ENCODE data around the gene ADGRL3.
A peak's percentile ranks its signal among the peaks of the same experiment; 100 is the strongest.
"Not testable (repeated sequence)": the region's sequence is repeated elsewhere in the genome, so short reads cannot be mapped to it uniquely, and the experiment has no call there.

Gene ADGRL3

DNA sequence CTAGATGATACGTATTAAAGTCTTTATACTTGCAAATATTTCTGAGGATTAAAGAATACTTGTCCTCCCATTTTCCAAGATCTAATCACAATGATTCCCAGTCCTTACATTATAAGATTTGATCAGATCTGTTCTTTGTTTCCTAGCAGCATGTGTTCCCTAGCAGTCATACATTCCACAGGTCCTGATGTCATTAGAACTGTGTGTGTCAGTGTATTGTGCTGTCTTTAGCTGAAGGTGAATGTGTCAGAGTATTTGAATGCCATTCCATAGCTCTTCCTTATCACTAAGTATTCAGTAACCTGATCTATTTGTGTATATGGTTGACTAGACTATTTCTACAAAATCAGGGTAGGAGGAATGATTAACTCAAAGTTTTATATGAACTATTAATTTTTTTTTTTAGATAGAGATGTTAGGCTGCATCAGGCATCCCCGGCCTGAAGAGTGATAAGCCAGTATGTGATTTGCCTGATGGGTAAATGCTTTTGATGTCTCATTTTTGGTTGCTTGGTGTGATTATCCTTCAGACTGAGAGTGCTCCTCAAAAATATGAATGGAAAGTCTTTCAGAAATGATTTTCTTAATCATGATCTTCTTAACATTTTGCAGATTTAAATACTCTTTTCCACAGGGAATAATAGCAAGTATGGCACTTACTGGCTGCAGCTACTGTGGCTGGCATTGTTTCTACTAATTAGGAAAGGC lies 4.4 kb downstream of the ADGRL3 start:
- peak; percentile 49 for DNase-seq (ENCODE audit: low read depth, low spot score)
- H3K27ac ChIP-seq, result no peak overlapping the region

DNA sequence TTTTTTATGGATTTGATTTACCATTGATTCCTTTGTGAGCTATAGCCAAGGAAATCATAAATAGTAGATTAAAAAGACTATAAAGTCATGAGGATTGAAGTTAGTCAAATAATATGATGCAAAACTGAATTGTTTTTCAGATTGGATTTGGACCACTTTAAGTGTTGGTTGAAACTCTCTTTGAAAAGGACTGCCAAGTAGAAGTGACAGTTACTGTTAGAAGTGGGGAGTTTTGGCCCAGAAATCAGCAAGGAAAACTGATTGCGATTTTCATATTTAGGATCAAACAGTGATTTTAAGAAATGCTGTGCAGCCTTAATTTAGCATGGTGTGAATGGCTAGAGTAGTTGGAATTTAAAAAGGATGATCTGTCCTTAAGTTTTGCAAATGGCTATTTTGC lies 4.9 kb downstream of the ADGRL3 start:
- H3K27ac ChIP-seq, result no peak overlapping the region
- no peak for DNase-seq (ENCODE audit: low read depth, low spot score)

DNA sequence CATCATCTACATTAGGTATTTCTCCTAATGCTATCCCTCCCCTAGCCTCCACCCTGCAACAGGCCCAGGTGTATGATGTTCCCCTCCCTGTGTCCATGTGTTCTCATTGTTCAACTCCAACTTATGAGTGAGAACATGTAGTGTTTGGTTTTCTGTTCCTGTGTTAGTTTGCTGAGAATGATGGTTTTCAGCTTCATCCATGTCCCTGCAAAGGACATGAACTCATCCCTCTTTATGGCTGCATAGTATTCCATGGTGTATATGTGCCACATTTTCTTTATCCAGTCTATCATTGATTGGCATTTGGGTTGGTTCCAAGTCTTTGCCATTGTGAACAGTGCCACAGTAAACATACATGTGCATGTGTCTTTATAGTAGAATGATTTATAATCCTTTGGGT lies 7.0 kb downstream of the ADGRL3 start:
- H3K27ac ChIP-seq; DNase-seq (ENCODE audit: low read depth, low spot score): not testable (repeated sequence)

DNA sequence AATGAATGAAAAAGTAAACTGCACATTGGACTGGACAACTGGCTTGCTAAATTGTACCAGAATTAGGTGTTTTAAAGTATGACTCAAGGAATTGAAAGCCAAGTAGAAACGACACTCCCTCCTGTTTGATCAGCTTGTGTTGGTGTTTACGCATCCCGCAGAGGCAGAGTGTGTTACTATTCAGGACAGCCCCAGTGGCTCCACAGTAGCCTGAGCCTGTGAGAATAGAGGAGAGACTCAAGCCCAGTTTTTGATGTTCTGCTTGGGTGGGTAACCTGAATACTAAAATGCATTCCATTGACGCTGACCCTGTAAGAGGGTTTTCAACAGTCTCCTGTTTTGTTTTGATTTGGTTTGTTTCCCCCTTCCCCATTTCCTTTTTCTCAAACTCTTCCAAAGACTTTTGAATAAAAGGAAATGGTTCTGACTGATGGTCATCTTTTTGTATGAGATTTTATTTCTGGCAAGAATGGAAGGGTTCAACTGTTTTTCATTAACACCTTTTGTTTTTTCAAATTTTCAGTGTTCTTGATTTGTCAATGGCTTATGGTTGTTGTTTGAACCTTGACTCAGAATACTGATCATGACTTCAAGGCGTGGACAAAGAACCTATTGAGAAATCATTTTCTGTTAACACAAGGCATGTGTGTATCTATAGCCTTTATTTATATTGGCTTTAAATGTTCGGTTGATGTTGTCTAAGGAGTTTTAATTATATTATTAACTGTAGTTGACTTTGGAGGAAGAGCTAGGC lies 10.2 kb downstream of the ADGRL3 start:
- DNase-seq (ENCODE audit: low read depth, low spot score), result no peak
- no peak overlapping the region for H3K27ac ChIP-seq

DNA sequence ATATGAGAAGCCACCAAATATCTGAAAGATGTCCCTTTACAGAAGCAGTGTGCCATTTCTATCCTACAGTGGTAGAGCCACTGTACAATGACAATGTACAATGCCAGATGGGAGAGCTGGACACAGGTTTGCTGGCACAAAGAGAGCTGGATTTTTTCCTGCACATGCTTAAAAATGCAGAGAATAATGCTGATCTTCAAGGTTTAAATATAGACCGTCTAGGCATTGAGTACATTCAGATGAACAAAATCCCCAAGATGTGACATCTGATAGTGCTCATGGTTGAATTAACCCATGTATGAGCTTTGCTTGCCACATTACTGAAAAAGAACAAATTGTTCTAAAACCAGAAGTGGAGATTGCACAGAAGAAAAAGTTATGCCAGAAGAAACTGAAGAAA lies 11.7 kb downstream of the ADGRL3 start:
- H3K27ac ChIP-seq, result no peak overlapping the region
- no peak for DNase-seq (ENCODE audit: low read depth, low spot score)

DNA sequence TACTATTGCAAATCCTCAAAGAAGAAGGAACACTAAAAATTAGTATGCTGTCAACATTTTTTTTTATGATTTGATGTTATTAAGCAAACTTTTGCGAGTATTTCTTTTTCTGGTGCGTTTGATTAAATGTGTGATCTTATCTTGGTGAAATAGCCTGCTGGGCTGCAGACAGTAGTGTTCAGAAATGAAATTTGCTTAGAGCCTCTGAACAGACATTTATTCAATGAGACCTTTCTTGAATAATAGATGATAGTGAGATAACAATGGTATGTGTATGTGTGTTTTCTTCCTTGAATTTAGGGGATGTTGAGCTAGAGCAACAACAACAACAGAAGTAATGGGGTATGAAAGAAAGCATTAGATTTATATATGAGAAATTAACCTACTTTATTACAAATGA lies 12.7 kb downstream of the ADGRL3 start:
- no peak for DNase-seq (ENCODE audit: low read depth, low spot score)
- H3K27ac ChIP-seq, result no peak overlapping the region

DNA sequence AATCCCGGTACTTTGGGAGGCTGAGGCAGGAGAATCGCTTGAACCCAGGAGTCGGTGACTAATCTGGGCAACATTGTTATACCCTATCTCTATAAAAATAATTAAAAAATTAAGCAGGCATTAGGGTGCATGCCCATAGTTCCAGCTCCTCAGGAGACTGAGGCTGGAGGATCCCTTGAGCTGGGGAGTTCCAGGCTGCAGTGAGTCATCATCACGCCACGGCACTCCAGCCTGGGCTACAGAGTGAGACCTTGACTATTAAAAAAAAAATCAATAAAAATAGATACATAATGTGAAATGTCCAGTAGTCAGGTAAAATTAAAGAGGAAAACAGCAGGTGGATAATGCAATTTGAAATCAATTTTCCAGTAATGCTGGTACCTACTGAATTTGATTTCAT lies 14.6 kb downstream of the ADGRL3 start:
- no peak for DNase-seq (ENCODE audit: low read depth, low spot score)
- H3K27ac ChIP-seq, result no peak overlapping the region

DNA sequence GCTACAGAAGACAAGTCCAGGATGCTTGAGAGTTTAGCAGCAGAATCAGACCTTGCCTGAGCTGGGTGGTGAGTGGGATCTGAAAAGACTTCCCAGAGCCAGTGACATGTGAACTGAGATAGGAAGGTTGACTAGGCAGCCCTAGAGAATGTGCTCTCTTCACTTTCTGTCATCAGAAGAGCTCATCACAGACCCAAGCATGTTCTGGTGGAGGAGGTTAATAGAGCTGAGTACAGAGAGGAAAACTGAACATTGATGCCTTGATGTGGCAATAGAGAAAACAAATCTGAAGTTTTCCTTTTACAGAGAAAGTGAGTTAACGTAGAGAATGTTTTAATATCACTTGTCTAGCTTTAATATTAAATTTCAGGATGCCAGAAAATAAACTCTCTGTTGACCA lies 17.1 kb downstream of the ADGRL3 start:
- no peak overlapping the region for H3K27ac ChIP-seq
- no peak for DNase-seq (ENCODE audit: low read depth, low spot score)

DNA sequence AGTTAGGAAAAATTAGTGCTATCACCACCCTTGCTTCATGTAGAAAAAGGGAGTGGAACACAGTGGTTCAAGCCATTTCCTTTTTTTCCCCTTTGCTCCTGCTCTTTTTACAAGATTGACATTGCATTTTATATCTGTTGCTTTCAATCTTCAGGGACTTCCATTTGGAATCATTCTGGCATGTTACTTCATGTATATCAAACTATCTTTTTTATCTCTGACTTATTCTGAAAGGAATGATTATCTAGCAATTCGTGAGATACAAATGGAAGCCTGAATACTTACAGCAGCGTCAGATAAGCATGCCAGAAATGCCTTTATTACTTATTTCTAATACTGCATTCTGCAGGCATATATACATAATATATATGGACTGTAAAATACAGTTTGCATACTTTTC lies 20.4 kb downstream of the ADGRL3 start:
- no peak for DNase-seq (ENCODE audit: low read depth, low spot score)

DNA sequence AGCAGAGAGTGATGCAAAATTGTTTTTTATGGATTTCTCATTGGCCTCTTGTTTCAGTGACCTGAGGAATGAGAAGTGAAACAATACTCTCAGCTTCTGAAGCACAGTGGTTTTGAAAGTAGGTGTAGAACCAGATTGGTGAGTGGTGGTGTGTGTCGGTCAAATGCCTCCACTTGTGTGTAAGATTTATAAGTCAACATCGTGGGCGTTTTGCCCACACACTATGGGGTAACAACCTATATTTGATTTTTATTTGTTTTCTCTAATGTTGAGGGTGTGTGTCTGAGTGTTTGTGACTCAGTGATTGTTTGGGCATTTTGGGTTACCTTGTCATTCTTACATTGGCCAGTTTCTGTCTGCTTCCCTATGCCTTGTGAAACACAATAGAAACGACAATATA lies 23.3 kb downstream of the ADGRL3 start:
- H3K27ac ChIP-seq, result no peak overlapping the region
- peak; percentile 24 for DNase-seq (ENCODE audit: low read depth, low spot score)

More for the DNA sequence above, 20.4 kb downstream of the ADGRL3 start:
- no peak overlapping the region for H3K27ac ChIP-seq

DNA sequence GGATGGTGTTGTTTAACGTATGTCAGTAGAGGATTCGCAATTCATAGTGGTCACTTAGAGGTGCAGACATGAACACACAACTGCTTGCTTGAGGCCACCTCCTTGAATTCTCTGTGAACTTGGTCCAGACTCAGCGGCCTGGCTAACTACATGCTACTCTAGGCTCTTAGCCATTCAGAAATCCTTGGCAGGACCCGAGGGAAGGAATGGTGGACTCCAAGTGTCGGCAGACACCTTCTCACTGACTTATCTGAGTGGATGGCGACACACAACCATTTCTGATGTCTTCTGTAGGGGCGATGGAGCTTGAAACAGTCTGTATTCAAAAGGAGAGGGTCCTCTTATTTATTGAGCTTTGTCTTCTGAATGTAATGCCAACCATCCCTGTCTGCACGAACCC lies 24.4 kb downstream of the ADGRL3 start:
- no peak for DNase-seq (ENCODE audit: low read depth, low spot score)
- H3K27ac ChIP-seq, result no peak overlapping the region

DNA sequence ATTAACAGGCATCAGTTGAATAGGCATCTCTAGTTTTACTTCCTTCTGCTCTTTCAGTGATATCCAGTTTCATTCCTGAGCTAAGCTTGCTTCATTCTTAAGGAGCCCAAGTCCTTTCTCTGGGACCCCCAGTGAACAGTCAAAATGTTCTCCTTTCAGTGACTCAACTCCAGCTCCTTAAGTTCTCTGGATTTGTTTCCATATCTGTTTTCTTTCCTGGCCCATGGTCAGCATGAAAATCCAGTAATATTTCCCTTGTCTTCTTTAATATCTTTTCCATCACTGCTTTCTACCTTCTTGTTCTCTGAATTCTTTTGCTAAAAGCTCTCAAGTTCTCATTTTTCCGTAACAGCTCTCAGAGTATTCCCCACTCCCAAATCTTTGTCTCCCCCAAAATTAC lies 25.5 kb downstream of the ADGRL3 start:
- H3K27ac ChIP-seq, result no peak overlapping the region
- DNase-seq (ENCODE audit: low read depth, low spot score), result no peak

DNA sequence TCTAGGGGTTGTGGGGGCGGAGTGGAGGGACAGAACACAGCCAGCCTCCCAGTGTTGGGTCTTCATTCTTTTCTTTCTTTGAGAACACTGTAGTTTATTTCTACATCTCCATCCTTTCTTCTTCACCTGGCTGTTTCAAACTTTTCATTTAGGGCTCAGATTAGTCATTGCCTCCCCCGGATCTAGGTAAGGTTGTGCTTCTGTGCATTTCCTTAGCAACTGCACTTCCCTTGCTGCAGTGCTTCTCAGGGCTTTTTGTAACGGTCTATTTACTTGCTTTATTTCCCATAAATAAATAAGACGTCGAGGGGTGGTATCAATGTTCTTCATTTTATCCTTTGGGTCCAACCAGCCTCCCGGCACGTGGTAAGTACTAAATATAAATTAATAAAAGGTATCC lies 31.3 kb downstream of the ADGRL3 start:
- H3K27ac ChIP-seq, result no peak overlapping the region
- no peak for DNase-seq (ENCODE audit: low read depth, low spot score)

DNA sequence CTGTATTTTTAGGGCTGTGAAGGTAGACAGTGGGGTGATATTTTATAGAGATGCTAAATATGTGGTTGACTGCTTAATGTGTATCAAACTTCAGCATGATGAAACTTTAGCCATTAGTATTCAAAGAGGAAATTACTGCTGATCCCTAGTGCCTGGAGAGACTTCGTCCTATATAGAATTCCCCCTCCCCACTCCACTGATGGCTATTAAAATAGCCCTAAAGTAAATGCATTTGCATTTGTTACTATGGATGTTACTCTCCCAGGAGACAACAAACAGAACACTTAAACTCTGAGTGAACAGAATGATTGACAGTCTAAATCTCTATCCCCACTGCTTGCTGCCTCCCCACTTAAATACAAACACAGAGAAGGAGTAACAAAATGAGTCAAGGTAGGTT lies 39.1 kb downstream of the ADGRL3 start:
- no peak for DNase-seq (ENCODE audit: low read depth, low spot score)
- no peak overlapping the region for H3K27ac ChIP-seq

DNA sequence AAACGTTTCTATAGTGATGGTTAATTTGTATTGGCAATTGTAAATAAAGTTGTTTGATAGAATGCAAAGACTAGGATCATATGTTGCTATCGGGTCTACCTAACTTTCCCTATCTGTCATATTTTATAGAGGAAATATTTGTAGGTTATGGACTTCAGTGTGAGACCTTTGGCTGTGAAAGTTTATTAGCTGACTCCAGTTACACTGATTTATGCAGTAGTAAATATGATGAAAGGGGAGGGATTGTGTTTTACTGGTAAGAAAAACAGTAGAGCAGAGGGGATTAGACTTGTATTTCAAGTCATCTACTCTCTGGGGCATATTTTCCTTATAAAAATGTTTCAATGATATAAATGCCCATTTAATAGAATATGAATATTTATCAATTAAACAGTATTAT lies 43.8 kb downstream of the ADGRL3 start:
- DNase-seq (ENCODE audit: low read depth, low spot score), result no peak
- no peak overlapping the region for H3K27ac ChIP-seq

DNA sequence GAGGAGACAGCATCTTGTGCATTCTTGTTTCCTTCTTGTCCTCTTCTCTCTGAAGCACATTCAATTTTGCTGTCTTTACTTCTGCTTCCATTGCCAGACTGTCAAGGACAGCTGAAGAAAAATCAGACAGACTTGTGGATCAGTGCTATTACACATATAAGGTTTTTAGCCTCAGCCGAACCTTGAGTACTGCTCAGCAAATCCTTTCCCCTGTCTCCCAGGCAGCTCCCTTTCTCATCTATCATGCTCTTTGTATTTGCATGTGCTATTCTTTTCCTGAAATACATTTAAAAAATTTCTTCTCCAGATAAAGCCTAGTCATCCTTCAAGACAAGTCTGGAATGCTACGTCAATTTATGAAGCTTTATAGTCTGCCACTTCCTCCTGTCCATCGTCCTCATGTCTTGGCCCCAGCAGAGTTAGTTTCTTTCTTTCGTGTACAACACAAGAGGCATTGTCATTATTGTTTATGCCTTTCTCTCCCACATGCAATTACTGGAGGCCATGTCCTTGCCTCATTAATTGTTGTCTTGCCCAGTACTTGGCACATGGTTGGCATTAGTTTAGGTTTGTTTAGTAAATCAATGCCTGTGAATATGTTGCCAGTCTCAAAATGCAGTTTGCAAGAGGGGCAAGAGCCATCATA lies 45.1 kb downstream of the ADGRL3 start:
- no peak overlapping the region for H3K27ac ChIP-seq
- no peak for DNase-seq (ENCODE audit: low read depth, low spot score)

DNA sequence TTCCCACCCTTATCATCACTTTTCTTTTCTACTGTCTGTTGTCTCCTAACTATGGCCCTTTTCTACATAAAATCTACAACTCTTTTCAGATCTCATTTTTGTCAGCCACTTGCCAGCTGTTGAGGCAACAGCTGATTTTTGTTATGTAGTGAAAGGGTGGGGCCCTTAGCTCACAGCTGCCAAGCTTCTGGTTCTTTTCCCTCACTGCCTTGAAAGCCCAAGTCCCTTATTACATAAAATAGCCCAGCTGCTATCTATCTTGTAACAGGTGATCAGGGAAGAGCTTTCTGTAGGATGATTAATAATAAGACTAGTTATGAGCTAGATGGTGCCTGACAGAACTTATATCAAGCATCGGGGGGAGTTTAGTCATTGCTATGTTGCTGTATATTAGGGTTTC lies 45.9 kb downstream of the ADGRL3 start:
- no peak for DNase-seq (ENCODE audit: low read depth, low spot score)
- no peak overlapping the region for H3K27ac ChIP-seq

DNA sequence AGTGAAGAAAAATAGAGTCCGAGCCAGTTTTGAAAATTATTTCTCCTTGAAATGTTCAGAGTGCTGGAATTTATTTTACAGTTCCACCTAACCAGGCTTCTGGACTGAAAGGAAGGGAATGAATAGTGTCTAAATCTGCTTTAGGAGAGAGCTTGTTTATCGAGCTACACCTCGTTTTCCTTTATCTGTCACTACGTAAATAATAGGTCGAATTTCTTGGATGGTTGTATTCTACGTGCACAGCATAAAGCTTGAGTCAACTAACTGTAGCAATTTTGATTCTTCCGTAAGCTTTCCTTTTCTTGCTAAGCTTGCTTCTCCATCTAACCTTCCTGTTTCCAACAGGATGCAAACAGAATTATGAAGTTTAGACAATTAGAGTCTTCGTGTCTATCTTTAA lies 48.6 kb downstream of the ADGRL3 start:
- H3K27ac ChIP-seq, result no peak overlapping the region
- DNase-seq (ENCODE audit: low read depth, low spot score), result no peak

DNA sequence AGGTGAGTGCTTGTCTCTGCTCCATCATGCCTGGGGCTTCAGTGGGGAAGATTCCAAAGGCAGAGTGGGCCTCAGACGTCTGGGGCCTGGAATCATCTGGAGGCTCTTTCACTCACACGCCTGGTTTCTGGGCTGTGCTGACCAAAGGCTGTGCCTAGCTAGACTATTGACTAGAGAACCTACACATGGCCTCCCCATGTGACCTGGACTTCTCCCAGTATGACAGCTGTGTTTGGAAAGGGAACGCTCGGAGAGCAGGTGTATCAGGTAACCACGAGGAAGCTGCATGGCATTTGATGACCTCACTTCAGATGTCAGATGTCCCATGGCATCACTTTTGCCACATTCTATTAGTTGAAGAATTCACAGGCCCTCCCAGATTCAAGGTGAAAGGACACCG lies 51.0 kb downstream of the ADGRL3 start:
- DNase-seq (ENCODE audit: low read depth, low spot score), result no peak
- no peak overlapping the region for H3K27ac ChIP-seq

DNA sequence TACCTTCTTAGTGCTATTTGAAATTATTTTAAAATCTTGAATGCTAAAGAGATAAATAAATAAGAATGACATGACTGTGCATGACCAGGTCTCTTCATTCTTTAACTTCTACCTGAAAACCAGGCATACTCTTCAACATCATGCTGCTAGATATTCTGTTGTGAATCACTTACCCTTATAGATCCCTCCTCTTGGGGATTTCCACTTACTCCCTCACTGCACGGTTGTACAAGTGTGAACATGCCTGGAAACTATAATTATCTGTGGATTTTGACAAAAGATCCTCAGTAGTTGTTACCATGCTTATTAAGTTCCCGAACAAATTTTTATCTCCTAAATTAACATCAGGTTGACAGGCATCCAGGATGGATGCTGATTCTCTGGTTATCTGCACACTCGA lies 54.3 kb downstream of the ADGRL3 start:
- DNase-seq (ENCODE audit: low read depth, low spot score), result peak; percentile 37
- no peak overlapping the region for H3K27ac ChIP-seq

DNA sequence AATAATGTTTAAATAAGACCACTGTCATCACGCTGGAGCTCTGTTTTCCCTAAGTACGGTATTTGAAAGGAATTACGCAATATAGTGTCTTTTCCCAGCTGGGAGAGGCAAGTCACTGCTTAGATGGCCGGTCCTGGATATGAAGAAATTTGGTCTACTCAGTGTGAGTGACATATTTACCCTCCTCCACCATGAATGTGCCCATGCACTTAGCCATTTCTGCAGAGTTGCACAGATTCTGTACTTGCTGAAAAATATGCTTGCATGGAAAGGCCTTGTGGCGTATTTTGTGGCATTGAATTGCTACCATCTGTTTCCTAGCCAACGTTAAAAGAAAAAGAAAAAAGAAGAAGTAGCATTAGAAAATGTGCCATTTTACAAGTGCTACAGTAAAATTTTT lies 73.1 kb downstream of the ADGRL3 start:
- H3K27ac ChIP-seq, result no peak overlapping the region
- no peak for DNase-seq (ENCODE audit: low read depth, low spot score)

DNA sequence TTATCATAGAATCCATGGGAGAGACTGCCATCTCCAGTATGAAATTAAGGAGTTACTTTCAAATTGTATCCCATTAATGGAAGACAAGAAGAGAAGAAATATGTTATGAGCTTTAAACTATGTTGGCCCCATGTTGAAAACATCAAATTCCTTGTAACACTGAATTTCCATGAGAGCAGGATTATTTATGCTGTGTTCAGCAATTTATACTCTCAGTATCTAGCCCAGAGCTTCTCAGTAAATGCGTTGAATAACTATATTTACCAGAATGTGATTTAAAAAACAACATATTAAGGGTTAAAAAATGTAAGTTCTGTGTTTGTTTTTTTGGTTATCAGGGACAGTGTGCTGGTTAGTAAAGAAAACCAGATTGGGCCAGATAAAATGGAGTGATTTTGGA lies 74.2 kb downstream of the ADGRL3 start:
- H3K27ac ChIP-seq, result no peak overlapping the region

More for the DNA sequence above, 74.2 kb downstream of the ADGRL3 start:
- DNase-seq (ENCODE audit: low read depth, low spot score), result no peak
